Measurements from ENCODE around the gene ZFP62. TPM values are rescaled to one million over a fixed set of nuclear protein-coding genes. Genes with fewer than 3 reads are reported as not detected.

ZFP62 gene
- total RNA-seq, 2 donors from 2014 or later: 10.6 to 13.1 TPM

DNA sequence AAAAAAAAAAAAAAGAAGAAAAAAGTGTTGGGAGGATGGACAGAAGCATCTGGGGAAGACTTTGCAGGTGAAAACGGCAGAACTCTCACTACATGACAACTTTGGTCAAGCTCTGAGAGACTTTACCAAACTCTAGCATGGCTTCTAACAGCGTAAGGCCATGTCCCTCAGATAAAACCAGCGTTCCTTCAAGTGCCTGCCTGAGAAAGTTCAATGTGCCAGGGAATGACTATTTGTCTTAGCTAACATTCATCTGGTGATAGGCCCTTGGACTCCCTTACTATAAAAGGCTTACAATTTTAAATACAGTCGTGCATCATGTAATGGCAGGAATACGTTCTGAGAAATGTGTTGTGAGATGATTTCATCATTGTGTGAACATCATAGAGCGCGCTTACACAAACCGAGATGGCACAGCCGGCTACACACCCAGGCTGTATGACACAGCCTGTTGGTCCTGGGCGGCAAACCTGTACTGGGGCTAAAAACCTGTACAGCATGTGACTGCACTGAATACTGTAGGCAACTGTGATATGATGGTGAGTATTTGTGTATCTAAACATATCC lies 14.9 kb upstream of the ZFP62 start:
- DNase-seq (ENCODE audit: low spot score): no peak
- no peaks in the 10 kb centered on the region for H3K4me1 ChIP-seq
- H3K27ac ChIP-seq: no peak overlapping the region
- H3K27me3 ChIP-seq: no peaks in the 10 kb centered on the region
- H3K9me3 ChIP-seq: no peaks in the 10 kb centered on the region
- TF ChIP-seq CTCF (IDR thresholded peaks at IDR 0.05): no peak
- H3K4me3 ChIP-seq: no peak overlapping the region
- H3K36me3 ChIP-seq: no peaks in the 10 kb centered on the region

GRCh38 chr5:180874804-180875582 lies 13.9 kb upstream of the ZFP62 start:
- no peak for DNase-seq (ENCODE audit: low spot score)
- TF ChIP-seq CTCF (IDR thresholded peaks at IDR 0.05): no peak
- no peaks in the 10 kb centered on the region for H3K9me3 ChIP-seq
- H3K36me3 ChIP-seq: no peaks in the 10 kb centered on the region
- no peak overlapping the region for H3K4me3 ChIP-seq
- no peak overlapping the region for H3K27ac ChIP-seq
- H3K4me1 ChIP-seq: no peaks in the 10 kb centered on the region
- H3K27me3 ChIP-seq: no peaks in the 10 kb centered on the region

- Histone ChIP-seq H3K4me1 (no peaks in the 10 kb centered on the region), H3K27ac (no peak overlapping the region), H3K27me3 (no peaks in the 10 kb centered on the region), H3K36me3 (no peaks in the 10 kb centered on the region), H3K4me3 (no peak overlapping the region), H3K9me3 (no peaks in the 10 kb centered on the region)
- TF ChIP-seq CTCF (IDR thresholded peaks at IDR 0.05): no peak
- DNase-seq (ENCODE audit: low spot score): no peak
These were observed 12.8 kb upstream of the ZFP62 start for GRCh38 chr5:180873615-180874520.

DNA sequence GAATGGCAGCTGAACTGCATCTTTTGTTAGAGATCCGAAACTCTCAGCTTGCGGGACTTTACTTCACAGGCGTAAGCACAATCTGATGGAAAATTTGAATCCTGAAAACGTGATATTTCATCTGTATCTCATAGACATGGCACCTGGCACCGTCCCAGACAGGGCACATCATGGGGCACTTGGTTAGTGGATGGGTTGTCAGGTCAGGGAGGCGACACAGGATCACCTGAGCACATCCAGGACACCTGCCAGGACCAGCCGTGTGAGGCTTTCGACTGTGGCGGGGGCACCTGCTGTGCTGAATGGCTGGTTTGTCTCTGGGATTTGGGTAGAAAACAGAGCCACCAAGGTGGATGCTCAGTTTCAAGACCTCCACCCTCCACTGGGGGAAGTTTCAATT lies 11.3 kb upstream of the ZFP62 start:
- Histone ChIP-seq H3K9me3 (no peaks in the 10 kb centered on the region), H3K4me3 (no peak overlapping the region), H3K27ac (no peak overlapping the region), H3K27me3 (no peaks in the 10 kb centered on the region), H3K4me1 (no peaks in the 10 kb centered on the region), H3K36me3 (no peaks in the 10 kb centered on the region)
- TF ChIP-seq CTCF (IDR thresholded peaks at IDR 0.05): no peak
- DNase-seq (ENCODE audit: low spot score): no peak

DNA sequence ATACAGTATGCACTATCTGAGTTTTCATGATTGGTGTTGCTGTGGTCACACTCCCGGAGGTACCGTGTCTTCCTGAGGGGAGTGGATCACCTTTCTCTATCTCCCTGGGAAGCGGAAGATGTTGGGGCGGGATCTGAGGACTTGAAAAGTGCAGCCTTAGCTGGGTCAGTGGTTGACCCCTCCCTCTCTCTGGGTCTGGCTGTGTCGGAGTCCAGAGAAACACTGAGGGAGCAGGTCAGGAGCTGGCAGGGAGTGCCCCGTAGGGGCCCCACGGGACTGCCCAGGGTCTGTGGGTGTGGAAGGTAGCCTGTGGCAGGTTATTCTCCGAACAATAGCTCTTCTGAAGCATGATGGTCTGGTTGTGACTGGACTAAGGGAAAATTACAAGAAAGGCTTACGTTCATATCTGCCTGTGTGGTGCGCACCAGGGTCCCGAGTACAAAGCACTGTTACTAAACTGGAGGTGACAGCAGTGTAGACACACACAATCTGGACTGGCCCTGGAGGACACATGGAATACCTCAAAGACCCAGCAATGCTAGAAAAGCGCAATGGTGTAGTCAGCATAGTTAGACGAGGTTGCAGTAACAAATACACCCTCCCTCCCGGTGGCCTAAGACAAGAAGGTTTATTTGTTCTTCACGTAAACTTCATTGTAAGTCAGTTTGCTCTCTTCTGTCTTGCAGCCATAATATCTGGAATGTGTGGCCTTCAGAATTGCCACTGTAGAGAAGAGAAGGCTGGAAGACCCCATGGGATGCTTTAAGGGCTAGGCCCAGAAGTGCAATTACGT lies 9.4 kb upstream of the ZFP62 start:
- no peaks in the 10 kb centered on the region for H3K27me3 ChIP-seq

More for the DNA sequence above, 9.4 kb upstream of the ZFP62 start:
- H3K4me1 ChIP-seq: no peaks in the 10 kb centered on the region
- H3K4me3 ChIP-seq: no peak overlapping the region
- H3K9me3 ChIP-seq: no peaks in the 10 kb centered on the region
- no peaks in the 10 kb centered on the region for H3K36me3 ChIP-seq
- DNase-seq (ENCODE audit: low spot score): no peak
- no peak for TF ChIP-seq CTCF (IDR thresholded peaks at IDR 0.05)
- no peak overlapping the region for H3K27ac ChIP-seq

Measured in right atrium auricular region (tissue), 2 donors.